OCI-LY7 (cell line): ENCODE measurements around the gene XCL1.

Source experiments
- CTCF ChIP-seq: fragments of 200-600 bp; sonication (generic); conservative IDR thresholded peaks from 2 replicates; pipeline ENCODE4 v1.5.1; 2014; ENCODE audit warnings: mild to moderate bottlenecking, antibody characterized with exemption, low read length, moderate library complexity, mixed read lengths
- EZH2phosphoT487 ChIP-seq: fragments of 200-600 bp; sonication (generic); IDR thresholded peaks from 2 replicates; pipeline ENCODE4 v1.6.1; 2018; ENCODE audit warnings: low read depth, borderline replicate concordance, mild to moderate bottlenecking, mixed run types, antibody characterized with exemption, low read length, moderate library complexity, mixed read lengths

- TF ChIP-seq EZH2phosphoT487 (no peak), CTCF (no peak)
Observed at GRCh38 chr1:168556647-168557046, 19.8 kb upstream of the XCL1 start.
